Measurements from ENCODE around the gene MUL1.
"Not testable (repeated sequence)": the region's sequence is repeated elsewhere in the genome, so short reads cannot be mapped to it uniquely, and the experiment has no call there.

Gene MUL1

DNA sequence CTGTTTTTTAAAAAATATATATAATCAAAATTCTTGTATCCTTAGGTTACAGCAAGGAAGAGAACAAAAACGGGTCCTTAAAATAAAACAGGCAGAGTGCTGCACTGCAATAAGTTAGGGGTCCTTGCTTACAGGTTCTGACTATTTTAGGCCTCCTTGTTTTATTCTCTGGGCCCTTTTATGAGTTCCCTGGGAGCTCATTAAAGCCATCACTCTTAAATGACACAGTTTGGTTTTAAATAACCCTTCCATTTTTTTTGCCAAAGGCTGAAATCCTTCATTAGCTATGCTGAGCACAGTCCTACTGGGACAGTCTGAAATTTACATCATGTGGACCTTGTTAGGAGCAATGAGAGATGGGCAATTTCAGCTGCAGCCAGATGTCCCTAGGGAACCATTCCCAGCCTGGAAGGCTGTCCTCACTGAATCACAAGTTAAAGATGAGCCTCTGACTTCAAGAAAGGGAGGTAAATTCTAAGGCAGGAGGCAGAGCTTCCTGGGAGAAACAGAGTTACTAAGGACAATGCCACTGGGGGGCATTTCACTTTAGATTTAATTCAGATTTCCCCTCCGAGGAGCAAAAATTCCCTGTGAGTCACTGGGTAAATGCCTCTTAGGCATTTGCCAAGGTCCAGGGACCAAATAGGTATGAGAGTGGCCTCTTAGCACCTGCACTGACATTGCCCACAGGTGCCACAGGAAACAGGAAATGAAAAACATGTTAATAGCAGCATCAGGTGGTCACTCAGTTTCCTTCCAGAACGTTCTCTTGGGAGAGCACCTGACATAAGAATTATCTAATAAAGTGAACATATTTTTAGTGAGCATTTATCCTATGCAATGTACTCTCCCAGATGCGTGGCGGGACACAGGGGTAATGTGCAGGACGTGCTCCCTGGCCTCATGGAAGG lies 3.8 kb upstream of the MUL1 start:
- DNase-seq (ENCODE audit: low spot score) = no peak

DNA sequence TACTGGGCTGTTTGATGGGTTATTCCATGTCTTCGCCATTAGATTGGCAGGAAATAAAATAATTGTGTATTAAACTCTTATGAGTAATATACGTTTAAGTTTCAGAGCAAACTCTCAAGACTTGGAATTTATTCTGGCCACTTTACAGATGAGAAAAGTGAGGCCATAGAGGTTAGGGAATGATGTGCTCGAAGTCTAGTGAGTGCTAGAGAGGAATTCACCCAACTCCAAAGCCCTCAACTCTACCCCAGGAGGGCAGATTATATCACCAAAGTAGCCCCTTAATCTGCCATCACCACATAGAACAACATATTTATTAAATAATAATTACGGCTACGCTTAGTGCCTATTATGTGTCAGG lies 440 bp upstream of the MUL1 start:
- DNase-seq (ENCODE audit: low spot score) = no peak

DNA sequence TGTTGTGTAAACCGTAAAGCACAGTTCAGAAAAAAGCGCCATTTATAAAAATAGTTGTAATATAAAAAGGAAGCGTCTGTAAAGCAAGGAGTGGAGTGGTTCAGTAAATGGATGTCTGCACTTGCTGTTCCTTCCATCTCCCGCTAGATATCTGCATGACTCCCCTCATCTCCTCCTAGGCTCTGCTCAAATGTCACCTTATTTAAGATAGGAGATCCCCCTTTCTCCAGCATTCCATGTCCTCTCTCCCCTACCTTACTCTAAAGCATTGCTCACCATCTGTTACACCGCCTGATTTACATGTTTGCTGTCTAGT lies 745 bp downstream of the MUL1 start:
- no peak for DNase-seq (ENCODE audit: low spot score)

- no peak for DNase-seq (ENCODE audit: low spot score)
Measured at GRCh38 chr1:20505488-20505887, 2.5 kb downstream of the MUL1 start.

GRCh38 chr1:20500716-20501115 lies 7.2 kb downstream of the MUL1 start:
- no peak for DNase-seq (ENCODE audit: low spot score)

DNA sequence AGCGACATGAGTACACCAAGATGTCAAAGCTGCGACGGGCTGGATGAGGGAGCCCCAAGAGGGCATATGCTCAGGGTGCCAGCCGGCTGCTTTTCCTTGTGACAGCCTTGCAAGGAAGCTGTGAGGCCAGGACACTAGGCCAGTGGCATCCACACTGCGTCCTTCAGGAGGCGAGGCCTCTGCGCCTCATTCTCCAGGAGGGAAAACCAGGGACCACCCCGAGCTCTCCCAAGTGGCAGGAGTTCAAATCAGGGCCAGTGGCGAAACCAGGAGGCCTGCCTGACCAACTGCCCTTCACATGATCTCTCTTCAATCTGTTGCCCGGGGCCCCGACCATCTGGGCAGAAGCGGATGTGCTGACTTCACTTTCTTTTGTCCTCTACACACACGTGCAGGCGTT lies 8.2 kb downstream of the MUL1 start:
- no peak for DNase-seq (ENCODE audit: low spot score)

DNA sequence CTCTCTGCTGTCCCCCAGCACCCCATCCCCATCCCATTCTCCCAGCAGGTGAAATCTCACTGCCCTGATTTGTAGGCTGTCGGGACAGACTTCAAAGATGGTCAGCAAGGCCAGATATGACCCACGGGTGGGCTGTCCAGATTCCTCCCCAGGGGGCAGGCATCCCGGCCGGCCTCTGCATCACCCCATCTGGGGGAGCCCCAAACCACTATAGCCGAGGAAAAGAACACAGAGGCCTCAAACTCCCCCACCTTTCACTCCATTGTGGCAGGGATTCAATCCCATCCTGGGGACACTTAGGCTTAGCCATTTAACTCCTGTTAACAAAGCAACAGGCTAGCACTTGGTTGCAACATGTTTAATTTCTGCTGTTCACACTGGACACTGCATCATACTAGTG lies 8.8 kb downstream of the MUL1 start:
- no peak for DNase-seq (ENCODE audit: low spot score)

DNA sequence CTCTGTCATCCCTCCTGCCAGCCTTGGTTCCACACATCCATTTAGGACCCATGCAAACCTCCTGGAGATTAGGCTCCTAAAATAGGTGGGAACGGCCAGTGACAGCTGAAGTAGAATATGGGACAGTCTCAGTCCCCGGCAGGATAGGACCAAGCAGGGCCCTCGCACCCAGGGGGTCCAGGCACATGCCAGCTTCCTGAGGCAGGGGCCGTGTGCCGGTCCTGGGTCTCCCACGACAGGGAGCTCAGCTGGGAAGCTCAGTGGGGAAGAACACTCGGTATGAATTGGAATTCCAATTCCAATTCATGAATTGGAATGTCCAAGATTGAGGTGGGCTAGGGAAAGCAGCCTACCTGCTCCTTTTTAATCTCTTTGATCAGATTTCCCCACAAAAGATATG lies 9.8 kb downstream of the MUL1 start:
- DNase-seq (ENCODE audit: low spot score) = no peak

- no peak for DNase-seq (ENCODE audit: low spot score)
Measured at GRCh38 chr1:20497506-20497905, 10.4 kb downstream of the MUL1 start.

- not testable (repeated sequence) for DNase-seq (ENCODE audit: low spot score)
Measured at GRCh38 chr1:20496725-20497383, 11.1 kb downstream of the MUL1 start.

DNA sequence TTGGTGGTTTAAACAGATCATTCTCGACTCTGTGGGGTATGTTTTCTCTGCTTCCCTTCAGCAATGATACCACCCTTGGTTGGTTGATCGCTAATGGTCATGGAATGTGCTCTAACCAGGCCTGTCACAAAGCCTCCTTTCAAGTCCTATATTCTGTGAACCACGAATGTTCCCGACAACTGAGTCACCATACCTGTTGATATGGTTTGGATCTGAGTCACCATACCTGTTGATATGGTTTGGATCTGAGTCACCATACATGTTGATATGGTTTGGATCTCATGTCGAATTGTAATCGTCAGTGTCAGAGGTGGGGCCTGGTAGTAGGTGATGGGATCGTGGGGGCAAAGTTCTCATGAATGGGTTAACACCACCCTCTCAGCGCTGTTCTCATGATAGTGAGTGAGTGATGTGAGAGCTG lies 11.7 kb downstream of the MUL1 start:
- no peak for DNase-seq (ENCODE audit: low spot score)

GRCh38 chr1:20495661-20496060 lies 12.3 kb downstream of the MUL1 start:
- no peak for DNase-seq (ENCODE audit: low spot score)

GRCh38 chr1:20494609-20495311 lies 13.2 kb downstream of the MUL1 start:
- DNase-seq (ENCODE audit: low spot score) = no peak

- peak; percentile 82 for DNase-seq (ENCODE audit: low spot score)
Measured at GRCh38 chr1:20493839-20494608, 13.9 kb downstream of the MUL1 start.

GRCh38 chr1:20493309-20493708 lies 14.6 kb downstream of the MUL1 start:
- no peak for DNase-seq (ENCODE audit: low spot score)

DNA sequence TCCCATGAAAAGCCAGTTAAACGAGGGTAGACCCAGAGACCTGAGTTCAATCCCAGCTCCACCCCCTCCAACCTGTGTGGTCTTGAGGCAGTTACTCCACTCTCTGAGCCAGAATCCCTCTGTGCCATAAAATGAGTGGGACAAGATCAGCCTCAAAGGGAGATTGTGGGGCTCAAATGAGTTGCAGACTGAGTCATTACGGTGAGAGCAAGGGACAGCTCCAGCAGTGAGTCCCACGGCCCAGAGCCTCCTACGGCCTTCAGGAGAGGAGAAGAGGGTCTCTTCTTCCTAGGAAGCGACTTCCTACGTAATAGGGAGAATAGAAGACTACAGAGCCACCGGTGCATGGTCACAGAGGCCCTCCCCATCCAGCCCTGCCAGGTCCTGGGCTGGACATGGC lies 15.2 kb downstream of the MUL1 start:
- no peak for DNase-seq (ENCODE audit: low spot score)

GRCh38 chr1:20491866-20492265 lies 16.1 kb downstream of the MUL1 start:
- no peak for DNase-seq (ENCODE audit: low spot score)

DNA sequence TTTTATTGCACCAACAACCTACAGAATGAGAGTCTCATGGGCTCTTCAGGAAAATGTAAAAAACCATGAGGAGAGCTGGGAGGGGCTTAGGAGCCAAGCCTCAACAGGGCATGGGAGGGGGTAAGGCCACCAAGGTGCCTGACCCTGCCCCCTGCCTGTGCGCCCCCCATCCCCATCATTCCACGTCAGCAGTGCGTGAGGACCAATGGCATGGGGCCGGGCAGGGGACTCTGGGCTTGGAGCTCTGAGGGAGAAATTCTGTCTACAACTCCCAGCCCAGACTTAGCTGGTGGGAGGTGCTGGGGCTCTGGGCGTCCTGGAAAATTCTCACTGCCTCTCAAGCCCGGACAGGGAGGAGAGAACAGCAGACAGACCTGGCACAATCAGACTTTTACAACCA lies 16.8 kb downstream of the MUL1 start:
- DNase-seq (ENCODE audit: low spot score) = no peak

DNA sequence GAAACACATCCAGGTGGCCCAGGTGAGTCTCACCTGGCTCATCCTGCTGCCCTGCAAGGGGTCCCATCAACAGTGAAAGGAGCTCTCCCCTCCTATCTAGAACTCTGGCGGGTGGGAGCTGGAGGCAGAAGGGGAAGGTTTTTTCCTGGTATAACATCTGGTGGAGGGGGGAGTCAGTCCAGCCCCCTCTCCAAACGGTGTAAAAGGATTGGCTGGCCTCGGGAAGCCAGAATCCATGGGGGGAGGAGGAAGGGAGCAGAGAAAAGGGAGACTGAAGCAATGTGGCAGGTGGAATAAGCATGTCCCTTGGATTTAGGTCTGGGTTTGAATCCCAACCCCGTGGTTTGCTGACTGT lies 20.7 kb downstream of the MUL1 start:
- no peak for DNase-seq (ENCODE audit: low spot score)

GRCh38 chr1:20486457-20487235 lies 21.3 kb downstream of the MUL1 start:
- peak; percentile 89 for DNase-seq (ENCODE audit: low spot score)

Data from globus pallidus (tissue), 1 donor.